Effector memory CD4-positive, alpha-beta T cell (primary cell): ENCODE data around the gene HECTD2.

Experiments
- DNase-seq, 3 donors: peaks; one replicate each; pipeline ENCODE4 v3.0.0-alpha.2; 2020
- H3K27ac ChIP-seq: 2 replicates; pipeline ENCODE4 v1.7.0; 2013; ENCODE audit warnings: mild to moderate bottlenecking, low read length, moderate library complexity; ENCODE audit not compliant: insufficient read depth, poor library complexity, severe bottlenecking
- H3K27me3 ChIP-seq: replicated peaks from 2 replicates; pipeline ENCODE4 v1.7.0; 2013; ENCODE audit warnings: mild to moderate bottlenecking, low read length; ENCODE audit not compliant: insufficient read depth, control insufficient read depth, poor library complexity, severe bottlenecking
- H3K36me3 ChIP-seq: 2 replicates; pipeline ENCODE4 v1.7.0; 2013; ENCODE audit warnings: mild to moderate bottlenecking, low read length, moderate library complexity; ENCODE audit not compliant: control insufficient read depth, insufficient read depth
- H3K4me1 ChIP-seq: 2 replicates; pipeline ENCODE4 v1.7.0; 2013; ENCODE audit warnings: low read length, mild to moderate bottlenecking; ENCODE audit not compliant: control insufficient read depth, insufficient read depth, poor library complexity, severe bottlenecking
- H3K4me3 ChIP-seq: 2 replicates; pipeline ENCODE4 v1.7.0; 2013; ENCODE audit warnings: low read length, low read depth, mild to moderate bottlenecking; ENCODE audit not compliant: insufficient read depth, poor library complexity, severe bottlenecking
- H3K9me3 ChIP-seq: 2 replicates; pipeline ENCODE4 v1.7.0; 2013; ENCODE audit warnings: mild to moderate bottlenecking, low read length, moderate library complexity; ENCODE audit not compliant: control insufficient read depth

Gene HECTD2

DNA sequence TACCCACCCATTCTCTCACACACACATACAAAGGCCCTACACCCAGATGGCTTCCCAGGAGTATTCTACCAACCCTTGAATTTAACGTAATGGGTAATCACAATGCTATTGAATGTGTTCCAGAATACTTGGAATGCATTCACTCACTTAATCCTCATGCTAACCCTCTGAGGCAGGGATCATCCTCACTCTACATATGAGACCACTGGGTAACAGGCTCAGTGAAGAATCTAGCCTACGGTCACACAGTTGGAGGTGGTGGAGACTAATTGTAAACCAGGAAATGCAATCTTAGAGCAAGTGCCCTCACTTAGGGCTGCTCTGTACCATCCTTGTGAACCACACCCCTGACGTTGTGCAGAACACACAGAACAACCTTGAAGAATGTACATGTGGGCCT is 135.2 kb downstream of the HECTD2 start:
- Histone ChIP-seq H3K27me3 (no peaks in the 10 kb centered on the region), H3K4me1 (no peaks in the 10 kb centered on the region), H3K36me3 (no peaks in the 10 kb centered on the region), H3K27ac (no peak overlapping the region), H3K9me3 (no peaks in the 10 kb centered on the region), H3K4me3 (no peak overlapping the region)
- no peak for DNase-seq

DNA sequence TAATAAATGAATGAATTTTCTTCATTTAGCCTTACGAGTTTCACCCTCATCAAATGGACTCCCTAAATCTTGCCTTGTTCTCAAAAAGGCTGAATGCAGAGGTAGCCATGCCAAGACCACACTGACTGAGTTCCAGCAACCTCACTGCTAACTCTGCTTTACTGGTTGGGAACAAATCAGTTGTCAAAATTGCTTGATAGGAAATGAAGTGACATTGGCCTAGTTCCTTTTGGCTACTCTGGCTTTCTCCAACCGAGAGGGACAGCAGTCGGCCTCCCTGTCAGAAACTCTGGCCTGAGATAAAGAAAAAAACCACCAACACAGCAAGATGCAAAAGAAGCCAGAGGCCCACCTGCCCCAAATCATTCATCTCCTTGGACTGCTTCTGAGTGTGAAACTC is 135.7 kb downstream of the HECTD2 start:
- H3K9me3 ChIP-seq = no peaks in the 10 kb centered on the region
- H3K36me3 ChIP-seq = no peaks in the 10 kb centered on the region
- DNase-seq = no peak
- H3K27me3 ChIP-seq = no peaks in the 10 kb centered on the region
- H3K4me1 ChIP-seq = no peaks in the 10 kb centered on the region
- no peak overlapping the region for H3K4me3 ChIP-seq
- no peak overlapping the region for H3K27ac ChIP-seq

DNA sequence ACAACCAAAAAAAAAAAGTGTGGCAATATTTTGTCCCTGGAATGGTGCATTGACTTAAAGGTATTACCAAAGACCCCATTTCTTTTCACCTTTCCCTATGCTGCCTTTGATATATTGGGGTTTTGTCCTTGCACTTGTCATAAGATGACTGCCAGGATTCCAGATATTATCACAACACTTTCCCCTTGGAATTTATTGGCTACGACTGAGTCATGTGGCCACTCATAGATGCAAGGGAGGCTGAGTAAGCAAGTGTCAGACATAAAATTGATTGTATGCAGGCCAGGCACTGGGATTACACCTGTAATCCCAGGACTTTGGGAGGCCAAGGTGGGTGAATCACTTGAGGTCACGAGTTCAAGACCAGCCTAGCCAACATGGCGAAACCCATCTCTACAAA is 139.1 kb downstream of the HECTD2 start:
- no peaks in the 10 kb centered on the region for H3K9me3 ChIP-seq
- no peak overlapping the region for H3K4me3 ChIP-seq
- DNase-seq = no peak
- H3K27ac ChIP-seq = no peak overlapping the region
- H3K36me3 ChIP-seq = no peaks in the 10 kb centered on the region
- H3K4me1 ChIP-seq = no peaks in the 10 kb centered on the region
- H3K27me3 ChIP-seq = no peaks in the 10 kb centered on the region

DNA sequence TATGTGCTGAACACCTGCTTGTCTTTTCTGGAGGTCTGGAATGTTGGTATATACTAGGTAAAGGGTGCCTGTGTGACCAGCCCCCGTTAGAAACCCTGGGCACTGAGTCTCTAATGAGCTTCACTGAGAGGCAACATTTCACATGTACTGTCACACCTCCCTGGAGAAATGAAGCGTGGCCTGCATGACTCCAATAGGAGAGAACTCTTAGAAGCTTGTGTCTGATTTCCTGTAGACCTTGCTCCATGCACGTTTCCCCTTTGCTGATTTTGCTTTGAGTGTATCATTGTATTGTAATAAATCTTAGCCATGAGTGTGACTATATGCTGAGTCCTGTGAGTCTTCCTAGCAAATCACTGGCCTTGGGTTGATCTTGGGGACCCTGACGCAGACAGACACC is 139.9 kb downstream of the HECTD2 start:
- Histone ChIP-seq H3K9me3 (no peaks in the 10 kb centered on the region), H3K27me3 (no peaks in the 10 kb centered on the region), H3K36me3 (no peaks in the 10 kb centered on the region), H3K27ac (no peak overlapping the region), H3K4me1 (no peaks in the 10 kb centered on the region), H3K4me3 (no peak overlapping the region)
- DNase-seq = no peak

DNA sequence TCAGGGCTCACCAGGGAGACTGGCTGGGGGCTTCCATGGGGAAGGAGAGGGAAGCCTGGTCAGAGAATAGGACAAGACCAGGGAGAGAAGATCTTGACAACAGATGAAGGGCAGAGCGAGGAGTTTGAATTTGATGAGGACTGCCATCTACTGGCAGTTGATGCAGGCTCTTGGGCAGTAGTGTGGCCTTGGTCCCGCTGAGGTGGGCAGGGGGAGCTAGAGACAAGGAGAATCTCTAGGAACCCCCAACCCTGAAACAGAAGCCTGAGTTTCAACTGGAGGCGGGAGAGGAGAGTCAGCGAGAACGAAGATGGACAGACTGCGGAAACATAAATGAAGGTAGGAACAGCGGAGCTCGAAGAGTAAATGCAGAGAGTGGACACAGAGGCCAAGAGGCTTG is 141.7 kb downstream of the HECTD2 start:
- H3K27ac ChIP-seq = no peak overlapping the region
- DNase-seq = no peak
- H3K4me1 ChIP-seq = no peaks in the 10 kb centered on the region
- H3K4me3 ChIP-seq = no peak overlapping the region
- H3K36me3 ChIP-seq = no peaks in the 10 kb centered on the region
- no peaks in the 10 kb centered on the region for H3K27me3 ChIP-seq
- no peaks in the 10 kb centered on the region for H3K9me3 ChIP-seq

DNA sequence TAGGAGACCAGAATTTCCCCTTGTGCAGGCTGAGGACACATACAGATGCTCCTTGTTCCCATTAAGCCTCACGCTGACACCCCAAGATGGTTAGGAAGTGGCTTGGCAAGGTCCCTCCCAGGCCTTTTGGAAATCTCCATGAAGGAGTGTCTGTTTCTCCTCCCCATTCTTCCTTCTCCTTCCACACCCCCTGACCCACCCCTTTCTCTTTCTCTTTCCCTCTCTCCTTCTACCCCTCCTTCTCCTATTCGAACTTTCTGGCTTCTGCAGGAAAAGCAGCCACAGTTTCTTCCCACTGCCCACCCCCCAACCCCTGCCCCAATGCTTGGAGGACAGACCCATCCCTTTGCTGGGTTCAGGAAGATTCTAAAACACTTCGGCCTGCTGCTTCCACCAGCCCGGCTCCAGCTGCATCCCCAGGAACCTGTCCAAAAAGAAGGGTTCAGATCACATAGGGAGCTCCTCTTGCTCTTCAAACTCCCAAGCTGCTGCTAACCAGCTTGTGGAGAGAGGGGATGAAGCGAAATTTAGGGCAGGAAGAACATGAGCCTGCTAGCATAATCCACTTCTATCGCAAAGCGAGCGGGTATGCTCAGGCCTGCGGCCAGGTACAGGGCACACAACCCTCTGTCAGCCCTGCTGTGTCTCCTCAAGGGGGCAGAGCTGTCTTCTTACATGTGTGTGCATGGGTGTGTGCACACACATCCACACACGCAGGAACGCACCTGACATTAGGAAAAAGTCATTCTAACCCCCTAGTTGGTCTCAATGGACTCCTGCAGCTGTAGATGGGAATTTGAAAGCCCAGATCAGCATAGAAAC is 142.3 kb downstream of the HECTD2 start:
- H3K27ac ChIP-seq = no peak overlapping the region
- no peak for DNase-seq
- H3K36me3 ChIP-seq = no peaks in the 10 kb centered on the region
- H3K27me3 ChIP-seq = no peaks in the 10 kb centered on the region
- H3K4me3 ChIP-seq = no peak overlapping the region
- H3K9me3 ChIP-seq = no peaks in the 10 kb centered on the region
- H3K4me1 ChIP-seq = no peaks in the 10 kb centered on the region

DNA sequence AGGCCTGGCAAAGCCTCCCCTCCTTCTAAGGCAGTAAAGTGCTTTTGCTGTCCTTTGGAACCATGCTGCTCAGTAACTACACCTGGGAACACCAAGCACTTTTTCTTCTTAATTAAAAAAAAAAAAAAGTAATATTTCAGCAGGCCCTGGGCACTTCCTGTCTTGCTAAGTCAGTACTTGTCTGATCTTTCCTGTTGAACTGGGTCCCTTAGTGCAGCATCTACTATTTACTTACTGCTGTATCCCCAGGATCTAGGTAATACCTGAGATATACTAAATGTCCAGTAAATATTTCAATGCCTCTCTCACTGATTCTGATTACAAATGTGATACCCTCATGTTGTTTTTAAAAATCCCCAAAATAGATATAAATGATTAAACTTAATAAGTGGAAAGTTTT is 145.3 kb downstream of the HECTD2 start:
- no peaks in the 10 kb centered on the region for H3K36me3 ChIP-seq
- H3K9me3 ChIP-seq = no peaks in the 10 kb centered on the region
- H3K27ac ChIP-seq = no peak overlapping the region
- H3K4me3 ChIP-seq = no peak overlapping the region
- DNase-seq = no peak
- H3K4me1 ChIP-seq = no peaks in the 10 kb centered on the region
- H3K27me3 ChIP-seq = no peaks in the 10 kb centered on the region

DNA sequence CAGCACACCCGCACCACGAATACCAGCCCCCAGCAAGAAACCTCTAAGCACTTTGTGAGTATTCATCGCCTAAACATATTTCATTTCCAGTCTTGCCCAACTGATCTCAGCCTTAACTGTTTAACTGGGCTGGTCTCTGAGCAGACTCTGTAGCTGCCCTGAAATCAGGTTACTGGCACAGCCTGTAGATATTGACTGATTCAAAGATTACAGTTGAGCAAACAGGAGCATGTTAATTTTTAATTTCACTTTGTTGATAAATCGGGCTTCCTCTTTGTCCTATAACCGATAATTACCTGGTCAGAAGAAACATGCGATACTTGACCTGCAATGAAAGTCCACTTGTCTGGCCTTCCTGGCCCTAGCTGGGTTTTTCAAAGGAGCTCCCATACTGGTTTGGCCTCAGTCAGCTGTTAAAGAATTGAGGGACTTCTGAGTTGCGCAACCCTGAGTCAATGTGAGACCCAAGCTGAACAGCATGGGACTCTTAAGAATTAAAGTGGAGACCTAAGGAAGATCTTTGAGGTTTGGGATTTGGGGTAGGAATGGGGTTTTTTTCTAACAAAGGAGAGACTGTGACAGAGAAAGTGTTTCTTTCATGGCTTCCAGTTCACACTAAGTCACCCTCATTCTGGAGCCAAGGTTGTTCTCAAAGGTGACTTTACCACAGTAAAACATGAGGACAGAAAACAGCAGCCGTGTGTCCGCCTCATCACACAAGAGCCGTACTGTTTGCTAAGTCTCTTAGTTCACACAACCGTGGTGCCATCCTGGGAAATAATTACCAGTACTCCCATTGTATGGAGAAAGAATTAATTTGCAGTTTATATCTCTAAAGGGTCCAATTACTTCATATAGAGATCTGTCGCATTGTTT is 146.8 kb downstream of the HECTD2 start:
- no peaks in the 10 kb centered on the region for H3K27me3 ChIP-seq
- no peaks in the 10 kb centered on the region for H3K4me1 ChIP-seq
- H3K9me3 ChIP-seq = no peaks in the 10 kb centered on the region
- DNase-seq = no peak
- no peak overlapping the region for H3K4me3 ChIP-seq
- H3K27ac ChIP-seq = no peak overlapping the region
- H3K36me3 ChIP-seq = no peaks in the 10 kb centered on the region

DNA sequence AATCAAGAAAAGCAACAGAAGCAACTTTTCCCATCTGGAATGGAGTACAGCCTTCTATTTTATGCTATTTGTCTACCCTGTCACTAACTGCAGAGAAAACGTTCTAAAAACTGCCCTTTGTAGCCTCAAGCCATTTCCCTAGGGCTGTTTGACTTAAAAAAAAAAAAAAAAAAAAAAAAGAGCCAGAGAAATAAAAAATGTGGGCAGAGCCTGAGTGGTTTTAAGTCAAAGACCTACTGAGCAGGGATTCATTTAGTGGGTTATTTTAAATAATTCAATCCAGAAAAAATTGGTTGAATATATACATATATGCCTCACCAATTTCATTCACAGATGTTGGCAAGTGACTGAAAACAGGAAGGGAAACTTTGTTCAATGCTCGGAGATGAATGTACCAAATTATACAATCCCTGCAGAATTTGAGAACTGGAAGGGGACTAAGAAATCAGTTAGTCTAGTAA is 147.5 kb downstream of the HECTD2 start:
- DNase-seq = no peak
- Histone ChIP-seq H3K4me1 (no peaks in the 10 kb centered on the region), H3K36me3 (no peaks in the 10 kb centered on the region), H3K4me3 (no peak overlapping the region), H3K27ac (no peak overlapping the region), H3K9me3 (no peaks in the 10 kb centered on the region), H3K27me3 (no peaks in the 10 kb centered on the region)

DNA sequence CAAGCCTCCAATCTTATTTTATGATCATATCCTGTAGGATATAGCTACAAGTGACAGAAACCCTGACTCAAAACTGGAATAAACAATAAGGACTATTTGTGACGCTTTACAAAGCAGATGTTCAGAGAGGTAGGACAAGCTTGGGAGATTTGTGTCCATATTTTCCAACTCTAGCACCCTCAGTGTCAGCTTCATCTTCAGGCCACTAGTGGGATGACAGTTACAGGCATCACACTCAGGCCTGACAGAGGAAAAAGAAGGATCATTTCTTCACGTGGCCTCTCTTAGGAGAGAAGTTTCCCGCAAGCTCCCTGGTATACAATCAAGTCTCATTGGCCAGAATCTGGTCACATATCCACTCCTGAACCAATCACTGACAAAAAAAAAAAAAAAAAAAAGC is 148.3 kb downstream of the HECTD2 start:
- no peak for DNase-seq
- no peaks in the 10 kb centered on the region for H3K4me1 ChIP-seq

More for the DNA sequence above, 148.3 kb downstream of the HECTD2 start:
- H3K27me3 ChIP-seq = no peaks in the 10 kb centered on the region
- H3K9me3 ChIP-seq = no peaks in the 10 kb centered on the region
- no peak overlapping the region for H3K27ac ChIP-seq
- no peak overlapping the region for H3K4me3 ChIP-seq
- no peaks in the 10 kb centered on the region for H3K36me3 ChIP-seq
